ENCODE results near the gene HMCN1. TPM values are rescaled to one million over a fixed set of nuclear protein-coding genes. Genes with fewer than 3 reads are reported as not detected.

Gene HMCN1
- polyA plus RNA-seq, 1 donor from 2014 or later, result 0.66 TPM

DNA sequence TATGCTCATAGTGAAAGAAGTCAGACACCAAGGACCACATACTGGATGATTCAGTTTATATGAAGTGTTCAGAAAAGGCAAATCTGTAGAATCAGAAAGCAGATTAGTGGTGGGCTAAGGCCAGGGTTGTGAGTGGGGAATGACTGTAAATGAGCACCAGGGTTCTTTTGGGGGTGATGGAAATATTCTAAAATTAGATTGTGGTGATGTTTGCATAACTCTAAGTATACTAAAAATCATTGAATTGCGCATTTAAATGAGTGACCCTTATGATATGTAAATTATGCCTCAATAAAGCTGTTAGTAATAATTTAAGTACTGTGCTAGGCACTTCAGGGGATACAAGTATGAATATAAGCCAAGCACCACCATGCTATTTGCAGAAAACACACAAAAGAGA lies 384.5 kb downstream of the HMCN1 start:
- H2AFZ ChIP-seq (ENCODE audit: low read depth, low read length), result no peak overlapping the region
- no peak for TF ChIP-seq TAF1 (IDR thresholded peaks at IDR 0.05; ENCODE audit: low read depth)
- TF ChIP-seq RAD21 (conservative IDR thresholded peaks at IDR 0.05), result no peak
- TF ChIP-seq EP300 (conservative IDR thresholded peaks at IDR 0.05; ENCODE audit: poor library complexity, severe bottlenecking), result no peak
- no peak for TF ChIP-seq EZH2 (IDR thresholded peaks at IDR 0.05; ENCODE audit: borderline replicate concordance, insufficient read depth, low read length, poor library complexity, severe bottlenecking)
- no peak for TF ChIP-seq POLR2AphosphoS5 (IDR thresholded peaks at IDR 0.05)
- TF ChIP-seq MXI1 (conservative IDR thresholded peaks at IDR 0.05; ENCODE audit: poor library complexity, severe bottlenecking), result no peak
- no peak for TF ChIP-seq CTCF (IDR thresholded peaks at IDR 0.05; ENCODE audit: poor library complexity, severe bottlenecking)
- no peak for TF ChIP-seq REST (IDR thresholded peaks at IDR 0.05; ENCODE audit: borderline replicate concordance)
- TF ChIP-seq SMC3 (conservative IDR thresholded peaks at IDR 0.05; ENCODE audit: poor library complexity), result no peak
- no peaks in the 10 kb centered on the region for H3K9me2 ChIP-seq (ENCODE audit: insufficient read depth, low read length)
- no peaks in the 10 kb centered on the region for H3K36me3 ChIP-seq (ENCODE audit: insufficient read depth, low read length)
- no peaks in the 10 kb centered on the region for H4K20me1 ChIP-seq (ENCODE audit: insufficient read depth)
- no peaks in the 10 kb centered on the region for H3K9me3 ChIP-seq (ENCODE audit: low read length)
- H3F3A ChIP-seq (ENCODE audit: insufficient read depth, low read length, poor library complexity, severe bottlenecking), result no peaks in the 10 kb centered on the region
- no peak overlapping the region for H3K4me3 ChIP-seq (ENCODE audit: low read length)
- no peaks in the 10 kb centered on the region for H3K27me3 ChIP-seq (ENCODE audit: insufficient read depth, low read depth, low read length)
- no peak overlapping the region for H3K9ac ChIP-seq (ENCODE audit: low read length)
- H3K27ac ChIP-seq (ENCODE audit: low read length), result no peak overlapping the region
- H3K79me2 ChIP-seq (replicated peaks; ENCODE audit: insufficient read depth, low read length), result no peaks in the 10 kb centered on the region
- no peak overlapping the region for H3K4me2 ChIP-seq (ENCODE audit: low read length)

DNA sequence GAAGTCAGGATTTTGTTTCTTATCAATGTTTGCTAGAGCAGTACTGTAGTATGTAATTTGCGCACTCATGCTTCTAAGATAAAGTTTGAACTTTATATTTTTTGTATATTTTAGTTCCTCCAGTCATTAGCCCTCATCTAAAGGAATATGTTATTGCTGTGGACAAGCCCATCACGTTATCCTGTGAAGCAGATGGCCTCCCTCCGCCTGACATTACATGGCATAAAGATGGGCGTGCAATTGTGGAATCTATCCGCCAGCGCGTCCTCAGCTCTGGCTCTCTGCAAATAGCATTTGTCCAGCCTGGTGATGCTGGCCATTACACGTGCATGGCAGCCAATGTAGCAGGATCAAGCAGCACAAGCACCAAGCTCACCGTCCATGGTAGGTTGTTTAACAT lies 388.6 kb downstream of the HMCN1 start:
- Histone ChIP-seq H4K20me1 (ENCODE audit: insufficient read depth) (no peaks in the 10 kb centered on the region), H3K27ac (ENCODE audit: low read length) (no peak overlapping the region), H3K36me3 (ENCODE audit: insufficient read depth, low read length) (no peaks in the 10 kb centered on the region), H2AFZ (ENCODE audit: low read depth, low read length) (no peak overlapping the region), H3K79me2 (replicated peaks; ENCODE audit: insufficient read depth, low read length) (no peaks in the 10 kb centered on the region), H3K9me2 (ENCODE audit: insufficient read depth, low read length) (no peaks in the 10 kb centered on the region), H3K27me3 (ENCODE audit: insufficient read depth, low read depth, low read length) (no peaks in the 10 kb centered on the region), H3K4me3 (ENCODE audit: low read length) (no peak overlapping the region), H3K9ac (ENCODE audit: low read length) (no peak overlapping the region), H3F3A (ENCODE audit: insufficient read depth, low read length, poor library complexity, severe bottlenecking) (no peaks in the 10 kb centered on the region), H3K9me3 (ENCODE audit: low read length) (no peaks in the 10 kb centered on the region), H3K4me2 (ENCODE audit: low read length) (no peak overlapping the region)
- no peak for TF ChIP-seq EZH2 (IDR thresholded peaks at IDR 0.05; ENCODE audit: borderline replicate concordance, insufficient read depth, low read length, poor library complexity, severe bottlenecking)
- no peak for TF ChIP-seq EP300 (conservative IDR thresholded peaks at IDR 0.05; ENCODE audit: poor library complexity, severe bottlenecking)
- TF ChIP-seq REST (IDR thresholded peaks at IDR 0.05; ENCODE audit: borderline replicate concordance), result no peak
- TF ChIP-seq MXI1 (conservative IDR thresholded peaks at IDR 0.05; ENCODE audit: poor library complexity, severe bottlenecking), result no peak
- no peak for TF ChIP-seq RAD21 (conservative IDR thresholded peaks at IDR 0.05)
- no peak for TF ChIP-seq POLR2AphosphoS5 (IDR thresholded peaks at IDR 0.05)
- no peak for TF ChIP-seq TAF1 (IDR thresholded peaks at IDR 0.05; ENCODE audit: low read depth)
- no peak for TF ChIP-seq SMC3 (conservative IDR thresholded peaks at IDR 0.05; ENCODE audit: poor library complexity)
- no peak for TF ChIP-seq CTCF (IDR thresholded peaks at IDR 0.05; ENCODE audit: poor library complexity, severe bottlenecking)
